ENCODE measurements around the gene MAD1L1. TPM values are rescaled to one million over a fixed set of nuclear protein-coding genes. Genes with fewer than 3 reads are reported as not detected.

Gene MAD1L1
- total and polyA plus RNA-seq, 5 donors from 2014 or later = 225 to 380 (median 300) TPM

DNA sequence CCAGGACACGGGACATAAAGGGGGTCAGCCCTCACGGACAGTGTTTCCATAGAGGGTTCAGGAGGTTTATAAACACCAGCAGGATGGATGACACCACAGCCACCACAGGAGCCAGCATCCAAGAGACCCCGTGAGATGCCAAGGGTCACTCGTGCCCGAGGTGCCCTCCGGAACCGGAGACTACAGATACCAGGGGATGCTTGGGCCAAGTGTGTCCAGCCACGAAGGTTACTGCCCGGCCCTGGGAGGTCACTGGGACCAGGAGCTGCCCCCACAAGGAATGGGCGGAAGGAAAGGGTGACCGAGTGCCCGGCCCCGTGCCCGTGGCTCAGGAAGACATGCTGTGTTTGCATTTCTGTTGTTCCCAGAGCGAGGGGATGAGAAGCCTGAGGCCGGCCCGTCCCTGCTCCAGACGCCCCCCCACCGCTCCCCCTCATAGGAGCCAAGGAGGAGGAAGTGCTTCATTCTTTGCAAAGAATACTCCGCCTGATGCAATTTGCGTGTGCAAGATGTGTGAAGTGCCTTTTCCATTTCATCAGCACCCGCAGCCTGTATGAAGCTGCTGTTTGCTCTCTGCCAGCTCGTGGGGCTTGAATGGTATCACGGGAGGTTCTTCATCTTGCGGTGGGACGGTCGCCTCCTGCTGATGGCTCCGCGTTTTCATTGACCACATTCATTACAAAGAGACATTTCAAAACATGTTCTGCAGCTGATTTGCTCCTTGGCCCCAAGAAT, 386.2 kb downstream of the MAD1L1 start:
- Histone ChIP-seq H3K4me1 (ENCODE audit: control insufficient read depth, insufficient read depth, low read length, poor library complexity, severe bottlenecking) (no peaks in the 10 kb centered on the region), H3K27me3 (ENCODE audit: control insufficient read depth, insufficient read depth, low read length) (no peaks in the 10 kb centered on the region), H3K36me3 (ENCODE audit: control insufficient read depth, insufficient read depth, low read length) (peaks cover 34% of the 10 kb centered on the region), H3K9me3 (ENCODE audit: control insufficient read depth in 2 of 2, low read length in 2 of 2) (no peaks in the 10 kb centered on the region), H3K4me3 (ENCODE audit: low read depth, low read length) (no peak overlapping the region), H3K27ac (ENCODE audit: insufficient read depth, low read length, poor library complexity, severe bottlenecking) (no peak overlapping the region)
- peaks cover 0 to 11% (median 4%) of the 10 kb centered on the region in 4 donors for H3K4me1 Mint-ChIP-seq
- H3K9me3 Mint-ChIP-seq = peaks cover 0 to 1% (median 0%) of the 10 kb centered on the region in 7 donors
- DNase-seq = no peak
- no peak overlapping the region for H3K4me3 Mint-ChIP-seq
- H3K36me3 Mint-ChIP-seq = peaks cover 16% of the 10 kb centered on the region
- no peaks in the 10 kb centered on the region for H3K27me3 Mint-ChIP-seq
- ATAC-seq (ENCODE audit: low read depth in 2 of 2) = no peak
- H3K27ac Mint-ChIP-seq = no peak overlapping the region

DNA sequence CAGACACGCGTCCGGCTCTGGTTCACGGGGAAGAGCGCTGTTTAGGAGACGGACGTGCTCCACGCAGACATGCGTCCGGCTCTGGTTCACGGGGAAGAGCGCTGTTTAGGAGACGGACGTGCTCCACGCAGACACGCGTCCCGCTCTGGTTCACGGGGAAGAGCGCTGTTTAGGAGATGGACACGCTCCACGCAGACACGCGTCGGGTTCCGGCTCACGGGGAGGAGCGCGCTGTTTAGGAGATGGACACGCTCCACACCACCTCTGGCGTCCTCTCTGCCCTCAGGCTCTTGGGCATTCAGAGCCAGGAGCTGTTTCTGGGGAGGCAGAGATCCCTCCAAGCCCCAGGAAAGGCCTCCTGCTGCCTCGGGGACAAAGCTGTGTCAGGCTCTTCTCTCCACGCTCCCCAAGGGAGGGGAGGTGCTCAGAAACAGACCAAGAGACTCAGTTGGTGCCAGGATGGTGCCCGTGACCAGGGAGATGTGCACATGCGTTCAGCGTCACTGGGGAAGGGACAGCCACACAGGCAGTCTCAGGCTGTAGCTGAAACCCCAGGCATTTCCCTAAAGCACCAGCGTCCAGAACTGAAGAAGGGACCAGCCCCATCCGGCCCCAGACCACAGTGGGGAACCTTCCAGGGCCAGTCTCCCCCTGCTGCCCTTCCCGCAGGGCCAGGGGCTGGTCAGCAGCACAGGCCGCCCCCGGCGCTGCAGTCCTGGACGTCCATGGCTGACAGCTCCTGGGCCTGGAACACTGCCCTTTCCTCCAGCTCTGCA, 387.0 kb downstream of the MAD1L1 start:
- H3K4me1 Mint-ChIP-seq = peaks cover 0 to 11% (median 4%) of the 10 kb centered on the region in 4 donors
- H3K36me3 ChIP-seq (ENCODE audit: control insufficient read depth, insufficient read depth, low read length) = peaks cover 34% of the 10 kb centered on the region
- no peak overlapping the region for H3K4me3 Mint-ChIP-seq
- no peak overlapping the region for H3K27ac ChIP-seq (ENCODE audit: insufficient read depth, low read length, poor library complexity, severe bottlenecking)
- no peaks in the 10 kb centered on the region for H3K4me1 ChIP-seq (ENCODE audit: control insufficient read depth, insufficient read depth, low read length, poor library complexity, severe bottlenecking)
- H3K36me3 Mint-ChIP-seq = peaks cover 16% of the 10 kb centered on the region
- no peak for DNase-seq
- H3K4me3 ChIP-seq (ENCODE audit: low read depth, low read length) = no peak overlapping the region
- no peaks in the 10 kb centered on the region for H3K9me3 ChIP-seq (ENCODE audit: control insufficient read depth in 2 of 2, low read length in 2 of 2)
- H3K27me3 Mint-ChIP-seq = no peaks in the 10 kb centered on the region
- peaks cover 0 to 1% (median 0%) of the 10 kb centered on the region in 7 donors for H3K9me3 Mint-ChIP-seq
- H3K27ac Mint-ChIP-seq = no peak overlapping the region
- ATAC-seq (ENCODE audit: low read depth in 2 of 2) = no peak
- H3K27me3 ChIP-seq (ENCODE audit: control insufficient read depth, insufficient read depth, low read length) = no peaks in the 10 kb centered on the region

DNA sequence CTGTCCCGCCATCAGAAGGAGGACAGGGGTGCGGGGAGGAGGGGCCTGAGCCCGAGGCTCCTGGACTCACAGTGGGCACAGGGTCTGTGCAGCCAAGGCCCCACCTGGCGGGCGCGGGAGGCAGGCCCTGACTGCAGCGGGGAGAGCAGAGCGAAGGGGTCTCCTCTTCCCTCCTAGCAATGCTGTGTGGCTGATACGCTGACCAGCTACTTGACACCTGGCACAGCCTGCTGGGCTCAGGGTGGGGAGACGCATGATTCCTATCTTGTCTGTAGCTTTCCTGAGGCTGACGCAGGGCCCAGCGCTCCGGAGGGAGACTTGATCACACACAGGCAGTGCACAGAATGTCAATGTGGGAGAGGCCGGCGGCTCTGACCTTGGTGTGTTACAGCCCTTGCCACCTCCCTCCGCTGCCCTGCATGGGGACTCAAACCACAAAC, 387.8 kb downstream of the MAD1L1 start:
- H3K4me1 Mint-ChIP-seq = peaks cover 0 to 11% (median 5%) of the 10 kb centered on the region in 4 donors
- Histone ChIP-seq H3K27me3 (ENCODE audit: control insufficient read depth, insufficient read depth, low read length) (no peaks in the 10 kb centered on the region), H3K36me3 (ENCODE audit: control insufficient read depth, insufficient read depth, low read length) (peaks cover 34% of the 10 kb centered on the region), H3K9me3 (ENCODE audit: control insufficient read depth in 2 of 2, low read length in 2 of 2) (no peaks in the 10 kb centered on the region), H3K4me1 (ENCODE audit: control insufficient read depth, insufficient read depth, low read length, poor library complexity, severe bottlenecking) (no peaks in the 10 kb centered on the region), H3K4me3 (ENCODE audit: low read depth, low read length) (no peak overlapping the region), H3K27ac (ENCODE audit: insufficient read depth, low read length, poor library complexity, severe bottlenecking) (no peak overlapping the region)
- peaks cover 16% of the 10 kb centered on the region for H3K36me3 Mint-ChIP-seq
- no peaks in the 10 kb centered on the region for H3K27me3 Mint-ChIP-seq
- ATAC-seq (ENCODE audit: low read depth in 2 of 2) (no peak), DNase-seq (no peak)
- H3K4me3 Mint-ChIP-seq = peak overlapping the region in 1 of 4 donors; percentile 15
- H3K27ac Mint-ChIP-seq = no peak overlapping the region
- peaks cover 0 to 1% (median 0%) of the 10 kb centered on the region in 7 donors for H3K9me3 Mint-ChIP-seq

DNA sequence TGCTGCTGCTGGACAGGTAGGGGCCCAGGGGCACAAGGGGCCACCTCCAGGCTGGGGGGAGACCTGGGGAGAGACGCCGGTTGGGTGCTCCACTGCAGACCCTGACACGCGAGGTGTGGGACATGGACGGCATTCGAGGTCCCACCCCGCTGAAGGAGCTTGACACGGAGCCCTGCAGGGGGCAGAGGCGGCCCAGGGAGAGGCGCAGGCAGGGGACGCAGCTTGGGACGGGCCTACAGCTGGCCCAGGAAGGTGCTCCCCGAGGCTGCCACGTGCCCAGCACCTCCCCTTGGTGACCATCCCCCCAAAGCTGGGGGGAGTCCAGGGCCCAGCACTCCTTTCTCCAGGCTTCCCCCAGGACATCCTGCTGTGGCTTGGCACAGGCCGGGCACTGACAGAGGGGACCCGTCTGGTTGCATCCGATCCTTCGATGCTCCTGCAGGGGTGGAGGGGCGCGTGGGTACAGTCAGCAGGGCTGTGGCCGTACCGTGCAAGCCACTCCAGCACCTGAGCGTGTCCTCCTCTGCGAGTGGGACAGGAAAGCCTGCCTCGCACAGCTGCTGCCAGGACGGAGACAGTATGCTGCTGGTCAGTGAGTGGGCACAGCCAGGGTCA, 388.3 kb downstream of the MAD1L1 start:
- H3K27me3 ChIP-seq (ENCODE audit: control insufficient read depth, insufficient read depth, low read length) = no peaks in the 10 kb centered on the region
- Mint-ChIP-seq H3K36me3 (peaks cover 16% of the 10 kb centered on the region), H3K27me3 (no peaks in the 10 kb centered on the region), H3K4me3 (no peak overlapping the region), H3K4me1 (peaks cover 0 to 11% (median 5%) of the 10 kb centered on the region in 4 donors), H3K27ac (no peak overlapping the region), H3K9me3 (peaks cover 0 to 1% (median 0%) of the 10 kb centered on the region in 7 donors)
- no peaks in the 10 kb centered on the region for H3K4me1 ChIP-seq (ENCODE audit: control insufficient read depth, insufficient read depth, low read length, poor library complexity, severe bottlenecking)
- ATAC-seq (ENCODE audit: low read depth in 2 of 2) (no peak), DNase-seq (peak in 1 of 3 donors; percentile 0)
- H3K9me3 ChIP-seq (ENCODE audit: control insufficient read depth in 2 of 2, low read length in 2 of 2) = no peaks in the 10 kb centered on the region
- no peak overlapping the region for H3K4me3 ChIP-seq (ENCODE audit: low read depth, low read length)
- peaks cover 34% of the 10 kb centered on the region for H3K36me3 ChIP-seq (ENCODE audit: control insufficient read depth, insufficient read depth, low read length)
- no peak overlapping the region for H3K27ac ChIP-seq (ENCODE audit: insufficient read depth, low read length, poor library complexity, severe bottlenecking)

DNA sequence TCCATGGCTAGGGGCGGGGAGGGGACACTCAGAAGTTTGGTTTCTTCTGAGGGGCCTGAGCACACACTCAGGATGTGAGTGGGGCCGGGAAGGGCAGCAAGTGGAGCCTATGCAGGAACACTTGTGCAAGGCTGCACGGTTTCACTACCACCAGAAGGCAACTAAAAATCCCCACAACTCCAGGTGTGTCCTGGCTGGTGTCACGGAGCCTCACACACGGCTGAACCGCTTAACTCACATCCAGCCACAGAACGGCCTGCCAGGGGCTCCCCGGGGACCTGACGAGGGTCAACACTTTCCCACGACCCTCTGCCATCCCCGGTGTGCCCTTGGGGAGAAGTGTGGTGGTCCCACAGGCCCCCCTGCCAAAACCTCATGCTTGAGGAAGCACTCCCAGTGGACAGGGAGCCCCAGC, 388.8 kb downstream of the MAD1L1 start:
- Mint-ChIP-seq H3K27me3 (no peaks in the 10 kb centered on the region), H3K9me3 (peaks cover 0 to 1% (median 0%) of the 10 kb centered on the region in 7 donors), H3K27ac (no peak overlapping the region), H3K4me3 (no peak overlapping the region), H3K4me1 (peaks cover 0 to 11% (median 5%) of the 10 kb centered on the region in 4 donors), H3K36me3 (peaks cover 16% of the 10 kb centered on the region)
- DNase-seq (no peak), ATAC-seq (ENCODE audit: low read depth in 2 of 2) (no peak)
- Histone ChIP-seq H3K9me3 (ENCODE audit: control insufficient read depth in 2 of 2, low read length in 2 of 2) (no peaks in the 10 kb centered on the region), H3K27me3 (ENCODE audit: control insufficient read depth, insufficient read depth, low read length) (no peaks in the 10 kb centered on the region), H3K4me3 (ENCODE audit: low read depth, low read length) (no peak overlapping the region), H3K4me1 (ENCODE audit: control insufficient read depth, insufficient read depth, low read length, poor library complexity, severe bottlenecking) (no peaks in the 10 kb centered on the region), H3K27ac (ENCODE audit: insufficient read depth, low read length, poor library complexity, severe bottlenecking) (no peak overlapping the region), H3K36me3 (ENCODE audit: control insufficient read depth, insufficient read depth, low read length) (peaks cover 34% of the 10 kb centered on the region)

DNA sequence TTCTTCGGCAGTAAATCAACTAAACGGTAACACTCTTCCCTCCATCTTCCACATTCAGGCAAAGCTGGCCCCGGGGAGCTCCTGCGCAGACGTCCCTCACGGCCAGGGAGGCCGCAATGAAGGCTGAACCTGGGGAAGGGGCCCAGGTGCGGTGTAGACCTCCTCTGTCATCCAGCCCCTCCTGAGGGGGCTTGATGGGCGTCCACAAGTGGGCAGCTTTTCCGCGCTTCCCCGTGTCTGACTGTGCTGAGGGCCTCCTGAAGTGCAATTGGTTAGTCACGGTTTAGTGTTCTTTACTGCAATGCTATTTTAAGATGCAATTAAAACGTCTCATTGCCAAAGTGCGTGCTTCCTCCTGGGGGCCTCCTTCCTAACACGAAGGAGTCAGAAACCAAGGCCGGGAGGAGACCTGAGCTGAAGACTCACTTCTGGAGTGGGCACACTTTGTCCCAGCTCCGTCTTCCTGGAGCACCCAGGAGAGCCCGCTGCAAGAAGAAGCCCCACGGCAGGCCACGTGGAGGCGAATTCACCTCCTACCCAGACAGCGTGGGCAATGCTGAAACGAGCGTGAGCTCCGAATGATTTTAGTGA, 389.4 kb downstream of the MAD1L1 start:
- no peak overlapping the region for H3K27ac ChIP-seq (ENCODE audit: insufficient read depth, low read length, poor library complexity, severe bottlenecking)
- no peaks in the 10 kb centered on the region for H3K9me3 ChIP-seq (ENCODE audit: control insufficient read depth in 2 of 2, low read length in 2 of 2)
- no peak overlapping the region for H3K27ac Mint-ChIP-seq
- peaks cover 0 to 1% (median 0%) of the 10 kb centered on the region in 7 donors for H3K9me3 Mint-ChIP-seq
- H3K36me3 Mint-ChIP-seq = peaks cover 20% of the 10 kb centered on the region
- no peak overlapping the region for H3K4me3 ChIP-seq (ENCODE audit: low read depth, low read length)
- H3K27me3 ChIP-seq (ENCODE audit: control insufficient read depth, insufficient read depth, low read length) = no peaks in the 10 kb centered on the region
- no peak overlapping the region for H3K4me3 Mint-ChIP-seq
- H3K27me3 Mint-ChIP-seq = no peaks in the 10 kb centered on the region
- DNase-seq (no peak), ATAC-seq (ENCODE audit: low read depth in 2 of 2) (no peak)
- H3K4me1 Mint-ChIP-seq = peaks cover 0 to 11% (median 5%) of the 10 kb centered on the region in 4 donors
- peaks cover 34% of the 10 kb centered on the region for H3K36me3 ChIP-seq (ENCODE audit: control insufficient read depth, insufficient read depth, low read length)
- no peaks in the 10 kb centered on the region for H3K4me1 ChIP-seq (ENCODE audit: control insufficient read depth, insufficient read depth, low read length, poor library complexity, severe bottlenecking)
